SK-N-MC (cell line): ENCODE data around the gene ZNF274.

Source experiments
- DNase-seq: peaks from one replicate; pipeline ENCODE4 v3.0.0-alpha.2; 2011; ENCODE audit warnings: low read depth, low spot score
- H3K27ac ChIP-seq: fragments of 200-600 bp; sonication (generic); 2 replicates; pipeline ENCODE4 v1.5.1; 2016; ENCODE audit warnings: mixed run types
- H3K36me3 ChIP-seq: fragments of 200-600 bp; sonication (generic); 2 replicates; pipeline ENCODE4 v1.6.1; 2017; ENCODE audit warnings: antibody characterized with exemption, low read length, mixed read lengths; ENCODE audit not compliant: insufficient read depth
- H3K4me3 ChIP-seq: fragments of 200-600 bp; sonication (generic); 2 replicates; pipeline ENCODE4 v1.5.1; 2016
- H3K9ac ChIP-seq: fragments of 200-600 bp; sonication (generic); 2 replicates; pipeline ENCODE4 v1.8.0; 2017; ENCODE audit warnings: mixed run types, mixed read lengths; ENCODE audit not compliant: insufficient read length
- H3K9me3 ChIP-seq: fragments of 200-600 bp; sonication (generic); 2 replicates; pipeline ENCODE4 v1.6.1; 2017; ENCODE audit warnings: low read depth, mild to moderate bottlenecking, antibody characterized with exemption, low read length, moderate library complexity, mixed read lengths
- EZH2 ChIP-seq: fragments of 200-600 bp; sonication (generic); IDR thresholded peaks from one replicate; pipeline ENCODE4 v1.6.1; 2017; ENCODE audit warnings: antibody characterized with exemption
- FOXP2 ChIP-seq: optimal IDR thresholded peaks from 2 replicates; pipeline ENCODE3; 2011; ENCODE audit warnings: mild to moderate bottlenecking, moderate library complexity; ENCODE audit not compliant: insufficient read depth; ENCODE audit errors: extremely low read length, control extremely low read depth
- POLR2AphosphoS5 ChIP-seq: IDR thresholded peaks from 2 replicates; pipeline ENCODE4 v1.6.1; 2012; ENCODE audit warnings: mild to moderate bottlenecking, low read depth, low read length, borderline replicate concordance

The ZNF274 gene

DNA sequence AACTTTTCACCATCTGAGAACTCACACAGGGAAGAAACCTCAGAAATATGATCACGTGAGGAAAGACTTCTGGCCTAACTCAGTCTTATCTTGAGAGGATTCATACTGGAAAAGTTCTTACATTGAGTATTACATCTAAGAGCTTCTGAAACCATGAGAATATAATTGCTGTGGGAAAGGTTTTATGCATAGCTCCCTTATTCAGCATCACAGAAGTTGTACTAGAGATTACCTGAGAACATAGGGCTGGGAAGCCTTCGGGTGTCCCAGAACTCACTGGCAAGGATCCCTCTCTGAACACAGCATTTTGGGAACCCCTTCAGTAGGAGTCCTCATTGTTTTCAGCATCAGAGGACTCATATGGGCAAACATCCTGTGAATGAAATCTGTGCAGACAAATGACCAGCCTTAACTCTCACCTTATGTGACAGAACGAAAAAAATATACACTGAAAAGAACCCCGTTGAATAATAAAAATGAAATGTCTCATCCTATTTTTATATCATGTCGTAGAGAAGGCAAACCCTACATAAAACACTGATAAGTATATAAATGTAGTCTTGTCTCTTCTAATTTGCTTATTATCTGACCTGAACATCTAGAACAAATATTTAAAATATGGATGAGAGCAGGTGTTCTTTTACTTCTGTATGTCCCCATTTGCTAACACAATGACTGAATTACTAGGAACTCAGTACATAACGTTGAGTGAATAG is 14.2 kb downstream of the ZNF274 start:
- H3K27ac ChIP-seq: no peak overlapping the region
- peaks cover 32% of the 10 kb centered on the region for H3K9me3 ChIP-seq
- no peak for DNase-seq
- no peak overlapping the region for H3K4me3 ChIP-seq
- peaks cover 53% of the 10 kb centered on the region for H3K36me3 ChIP-seq
- TF ChIP-seq POLR2AphosphoS5 (no peak), FOXP2 (no peak), EZH2 (no peak)
- no peak overlapping the region for H3K9ac ChIP-seq

- Histone ChIP-seq H3K9me3 (peaks cover 20% of the 10 kb centered on the region), H3K36me3 (peaks cover 38% of the 10 kb centered on the region)
These were observed 21.1 kb downstream of the ZNF274 start for GRCh38 chr19:58203814-58204475.

GRCh38 chr19:58204566-58204965 is 21.7 kb downstream of the ZNF274 start:
- H3K4me3 ChIP-seq: no peak overlapping the region
- no peak overlapping the region for H3K9ac ChIP-seq
- TF ChIP-seq EZH2: no peak
- no peak for TF ChIP-seq POLR2AphosphoS5
- no peak for TF ChIP-seq FOXP2
- H3K27ac ChIP-seq: no peak overlapping the region
- H3K9me3 ChIP-seq: peaks cover 19% of the 10 kb centered on the region
- no peak for DNase-seq
- peaks cover 44% of the 10 kb centered on the region for H3K36me3 ChIP-seq

More at GRCh38 chr19:58203814-58204475, 21.1 kb downstream of the ZNF274 start:
- no peak overlapping the region for H3K9ac ChIP-seq
- TF ChIP-seq FOXP2: no peak
- no peak for TF ChIP-seq POLR2AphosphoS5
- no peak for TF ChIP-seq EZH2
- H3K4me3 ChIP-seq: no peak overlapping the region
- no peak for DNase-seq
- no peak overlapping the region for H3K27ac ChIP-seq

GRCh38 chr19:58209577-58209976 is 26.7 kb downstream of the ZNF274 start:
- TF ChIP-seq FOXP2: no peak
- no peak for TF ChIP-seq EZH2
- no peak for TF ChIP-seq POLR2AphosphoS5
- no peak overlapping the region for H3K27ac ChIP-seq
- DNase-seq: no peak
- no peak overlapping the region for H3K9ac ChIP-seq
- no peak overlapping the region for H3K4me3 ChIP-seq
- H3K36me3 ChIP-seq: peaks cover 77% of the 10 kb centered on the region
- H3K9me3 ChIP-seq: peaks cover 27% of the 10 kb centered on the region

- Histone ChIP-seq H3K9me3 (peaks cover 22% of the 10 kb centered on the region; the same call in 1 of the 2 replicates), H3K36me3 (peaks cover 57% of the 10 kb centered on the region), H3K27ac (no peak overlapping the region), H3K4me3 (no peak overlapping the region), H3K9ac (no peak overlapping the region)
- no peak for DNase-seq
- TF ChIP-seq POLR2AphosphoS5: no peak
- TF ChIP-seq FOXP2: no peak
- TF ChIP-seq EZH2: no peak
These were observed 29.6 kb downstream of the ZNF274 start for GRCh38 chr19:58212336-58213074.

GRCh38 chr19:58213075-58213369 is 30.2 kb downstream of the ZNF274 start:
- Histone ChIP-seq H3K36me3 (peaks cover 52% of the 10 kb centered on the region), H3K9ac (no peak overlapping the region), H3K4me3 (no peak overlapping the region), H3K27ac (no peak overlapping the region), H3K9me3 (peaks cover 18% of the 10 kb centered on the region; the same call in 1 of the 2 replicates)
- DNase-seq: no peak
- TF ChIP-seq POLR2AphosphoS5 (no peak), EZH2 (no peak), FOXP2 (no peak)

- peaks cover 12% of the 10 kb centered on the region for H3K36me3 ChIP-seq
- H3K9ac ChIP-seq: no peak overlapping the region
- H3K27ac ChIP-seq: no peak overlapping the region
- TF ChIP-seq POLR2AphosphoS5: no peak
- no peak for TF ChIP-seq EZH2
- no peak for TF ChIP-seq FOXP2
- H3K9me3 ChIP-seq: peaks cover 8% of the 10 kb centered on the region; the same call in 1 of the 2 replicates
- no peak for DNase-seq
- no peak overlapping the region for H3K4me3 ChIP-seq
These were observed 34.2 kb downstream of the ZNF274 start for GRCh38 chr19:58217069-58217481.
